SK-N-MC (cell line): ENCODE measurements around the gene NLGN1.

Experiments
- EZH2 ChIP-seq: fragments of 200-600 bp; sonication (generic); IDR thresholded peaks from one replicate; pipeline ENCODE4 v1.6.1; 2017; ENCODE audit warnings: antibody characterized with exemption
- POLR2AphosphoS5 ChIP-seq: IDR thresholded peaks from 2 replicates; pipeline ENCODE4 v1.6.1; 2012; ENCODE audit warnings: mild to moderate bottlenecking, low read depth, low read length, borderline replicate concordance

- TF ChIP-seq POLR2AphosphoS5 (no peak), EZH2 (no peak)
These were observed 703.7 kb downstream of the NLGN1 start for GRCh38 chr3:174101244-174101643.
